Measurements from ENCODE around the gene PITX1. TPM values are rescaled to one million over a fixed set of nuclear protein-coding genes. Genes with fewer than 3 reads are reported as not detected.

PITX1 gene
- total and polyA plus RNA-seq, 5 donors: 0.02 to 0.18 TPM; not detected in 3

- no peak for ATAC-seq
- no peaks in the 10 kb centered on the region for H3K9me3 ChIP-seq (ENCODE audit: control insufficient read depth, low read length)
- no peak for DNase-seq
- no peak overlapping the region for H3K4me3 ChIP-seq (ENCODE audit: low read length)
- H3K27ac ChIP-seq (ENCODE audit: low read length): no peak overlapping the region
- WGBS: 4% methylated on average over 11 of the region's 11 CpGs
- intact Hi-C loops (cut with DNase I): no loop called here
- H3K27me3 ChIP-seq (ENCODE audit: control insufficient read depth, insufficient read depth): peaks cover 3% of the 10 kb centered on the region
- H3K4me1 ChIP-seq (ENCODE audit: control insufficient read depth, insufficient read depth, low read length): no peaks in the 10 kb centered on the region
Observed at GRCh38 chr5:135040034-135040332, 6.0 kb upstream of the PITX1 start.

DNA sequence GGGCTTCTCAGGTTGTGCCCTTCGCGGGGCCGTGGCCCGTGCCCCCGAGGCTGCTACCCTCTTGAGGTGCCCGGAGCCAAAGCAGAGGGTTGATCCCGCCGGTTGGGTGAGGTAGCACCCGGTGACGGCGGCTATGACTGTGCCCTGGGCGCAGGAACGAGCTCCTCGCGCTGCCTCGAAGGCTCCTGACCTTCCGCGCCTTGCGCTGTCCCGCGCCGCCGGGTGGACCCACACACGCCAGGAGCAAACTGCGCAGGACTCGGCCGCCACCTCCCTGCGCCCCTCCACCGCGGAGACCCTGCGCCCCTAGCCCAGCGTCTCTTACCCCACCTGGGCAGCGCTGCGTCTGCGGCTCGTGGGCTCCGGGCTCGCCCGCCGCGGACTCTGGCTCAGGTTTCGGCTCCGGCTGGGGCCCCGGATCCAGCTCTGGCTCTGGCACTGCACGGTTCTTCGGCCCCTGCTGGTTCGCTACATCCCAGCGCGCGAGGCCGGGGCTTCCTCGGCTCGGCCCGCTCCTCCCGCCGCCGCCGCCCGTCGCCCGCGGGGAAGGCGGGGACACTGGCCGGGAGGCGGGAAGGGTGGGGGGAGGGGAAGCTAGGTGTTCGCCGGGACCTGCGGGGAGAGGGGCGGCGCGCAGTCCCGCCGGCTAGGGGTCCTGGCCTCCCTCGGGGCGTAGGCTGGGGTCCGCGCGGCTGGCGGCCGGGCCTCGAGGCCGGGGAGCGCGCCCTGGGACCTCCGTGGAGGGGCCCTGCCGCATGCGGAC is 5.4 kb upstream of the PITX1 start:
- 2% methylated on average over 87 of the region's 87 CpGs for WGBS
- no peak for DNase-seq
- no peaks in the 10 kb centered on the region for H3K4me1 ChIP-seq (ENCODE audit: control insufficient read depth, insufficient read depth, low read length)
- intact Hi-C loops (cut with DNase I): no loop called here
- ATAC-seq: peak in 1 of 2 donors; percentile 13
- H3K27ac ChIP-seq (ENCODE audit: low read length): no peak overlapping the region
- H3K9me3 ChIP-seq (ENCODE audit: control insufficient read depth, low read length): no peaks in the 10 kb centered on the region
- peaks cover 3% of the 10 kb centered on the region for H3K27me3 ChIP-seq (ENCODE audit: control insufficient read depth, insufficient read depth)
- no peak overlapping the region for H3K4me3 ChIP-seq (ENCODE audit: low read length)

DNA sequence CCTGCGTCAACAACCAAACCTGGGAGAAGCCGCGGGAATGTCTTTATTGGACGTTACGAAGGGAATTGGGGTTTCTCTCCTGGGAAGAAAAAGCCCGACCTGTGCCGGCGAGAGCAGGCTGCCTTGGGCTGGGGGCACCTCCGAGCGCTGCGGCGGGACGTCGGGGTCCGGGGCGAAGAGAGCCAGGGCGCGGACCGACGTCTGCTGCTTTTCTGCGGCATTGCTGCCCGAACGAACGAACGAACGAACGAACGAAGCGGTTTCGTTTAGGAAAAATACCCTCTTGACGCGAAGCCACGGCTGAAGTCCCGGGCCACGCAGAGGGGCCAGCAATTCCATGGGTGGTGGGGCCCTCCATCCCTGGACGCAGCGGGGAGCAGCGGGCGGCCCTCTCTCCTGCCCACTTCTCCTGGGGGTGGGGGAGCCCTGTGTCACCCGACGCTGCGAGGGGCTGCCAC is 4.8 kb upstream of the PITX1 start:
- H3K4me3 ChIP-seq (ENCODE audit: low read length): no peak overlapping the region
- intact Hi-C loops (cut with DNase I): no loop called here
- WGBS: 4% methylated on average over 42 of the region's 42 CpGs
- H3K9me3 ChIP-seq (ENCODE audit: control insufficient read depth, low read length): no peaks in the 10 kb centered on the region
- ATAC-seq (no peak), DNase-seq (peak in 1 of 3 donors; percentile 57)
- H3K27ac ChIP-seq (ENCODE audit: low read length): no peak overlapping the region
- no peaks in the 10 kb centered on the region for H3K4me1 ChIP-seq (ENCODE audit: control insufficient read depth, insufficient read depth, low read length)
- peaks cover 3% of the 10 kb centered on the region for H3K27me3 ChIP-seq (ENCODE audit: control insufficient read depth, insufficient read depth)

GRCh38 chr5:135038205-135038812 is 4.3 kb upstream of the PITX1 start:
- Histone ChIP-seq H3K27ac (ENCODE audit: low read length) (no peak overlapping the region), H3K4me3 (ENCODE audit: low read length) (no peak overlapping the region), H3K9me3 (ENCODE audit: control insufficient read depth, low read length) (no peaks in the 10 kb centered on the region), H3K4me1 (ENCODE audit: control insufficient read depth, insufficient read depth, low read length) (no peaks in the 10 kb centered on the region), H3K27me3 (ENCODE audit: control insufficient read depth, insufficient read depth) (peaks cover 3% of the 10 kb centered on the region)
- intact Hi-C loops (cut with DNase I): no loop called here
- ATAC-seq (no peak), DNase-seq (no peak)
- 15% methylated on average over 20 of the region's 20 CpGs for WGBS

GRCh38 chr5:135037519-135038204 is 3.6 kb upstream of the PITX1 start:
- Histone ChIP-seq H3K4me1 (ENCODE audit: control insufficient read depth, insufficient read depth, low read length) (no peaks in the 10 kb centered on the region), H3K27ac (ENCODE audit: low read length) (no peak overlapping the region), H3K9me3 (ENCODE audit: control insufficient read depth, low read length) (no peaks in the 10 kb centered on the region), H3K27me3 (ENCODE audit: control insufficient read depth, insufficient read depth) (no peaks in the 10 kb centered on the region), H3K4me3 (ENCODE audit: low read length) (no peak overlapping the region)
- intact Hi-C loops (cut with DNase I): no loop called here
- 17% methylated on average over 11 of the region's 11 CpGs for WGBS
- ATAC-seq (no peak), DNase-seq (peak in 1 of 3 donors; percentile 16)

DNA sequence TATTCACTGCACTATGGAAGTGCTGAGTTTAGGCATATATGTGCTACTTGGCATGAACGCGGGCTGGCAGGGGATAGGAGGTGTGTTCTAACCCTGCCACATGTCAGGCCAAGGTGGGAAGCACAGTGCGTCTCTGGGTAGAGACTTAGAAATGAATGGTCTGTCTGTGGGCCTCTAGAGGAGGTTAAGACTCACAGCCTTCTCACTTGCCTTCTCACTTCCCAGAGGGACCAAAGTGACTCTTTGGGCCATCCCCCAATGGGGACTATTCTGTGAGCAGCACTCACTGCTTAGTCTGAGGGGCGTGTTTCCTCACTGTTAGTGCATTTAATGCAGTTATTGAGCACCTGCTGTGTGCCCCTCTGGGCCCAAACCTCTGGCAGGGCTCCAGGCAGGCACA is 2.4 kb upstream of the PITX1 start:
- no peak overlapping the region for H3K4me3 ChIP-seq (ENCODE audit: low read length)
- no peaks in the 10 kb centered on the region for H3K27me3 ChIP-seq (ENCODE audit: control insufficient read depth, insufficient read depth)
- no peak overlapping the region for H3K27ac ChIP-seq (ENCODE audit: low read length)
- no peaks in the 10 kb centered on the region for H3K9me3 ChIP-seq (ENCODE audit: control insufficient read depth, low read length)
- DNase-seq: no peak
- intact Hi-C loops (cut with DNase I): no loop called here
- 57% methylated on average over 4 of the region's 4 CpGs for WGBS
- ATAC-seq: no peak
- H3K4me1 ChIP-seq (ENCODE audit: control insufficient read depth, insufficient read depth, low read length): no peaks in the 10 kb centered on the region

DNA sequence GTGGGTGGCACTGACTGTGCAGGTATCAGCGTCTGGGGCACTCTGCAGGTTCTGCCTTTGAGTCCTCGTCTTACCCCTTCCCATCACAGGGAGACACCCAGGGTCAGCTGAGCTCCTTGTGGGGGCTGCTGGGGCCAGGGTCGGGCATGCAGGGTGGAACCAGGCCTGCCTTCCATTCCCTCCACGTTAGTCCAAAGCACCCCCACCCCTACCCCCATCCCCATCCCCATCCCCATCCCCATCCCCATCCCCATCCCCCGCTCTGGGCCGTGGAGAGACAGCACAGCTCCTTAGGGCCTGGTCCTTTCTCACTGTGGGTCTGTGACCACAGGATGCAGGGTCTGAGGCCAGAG is 1.6 kb upstream of the PITX1 start:
- intact Hi-C loops (cut with DNase I): no loop called here
- ATAC-seq (no peak), DNase-seq (no peak)
- no peaks in the 10 kb centered on the region for H3K9me3 ChIP-seq (ENCODE audit: control insufficient read depth, low read length)
- peaks cover 2% of the 10 kb centered on the region for H3K4me1 ChIP-seq (ENCODE audit: control insufficient read depth, insufficient read depth, low read length)
- no peak overlapping the region for H3K4me3 ChIP-seq (ENCODE audit: low read length)
- no peaks in the 10 kb centered on the region for H3K27me3 ChIP-seq (ENCODE audit: control insufficient read depth, insufficient read depth)
- WGBS: 57% methylated on average over 6 of the region's 6 CpGs
- no peak overlapping the region for H3K27ac ChIP-seq (ENCODE audit: low read length)

- ATAC-seq (no peak), DNase-seq (no peak)
- intact Hi-C loops (cut with DNase I): no loop called here
- H3K4me1 ChIP-seq (ENCODE audit: control insufficient read depth, insufficient read depth, low read length): peaks cover 2% of the 10 kb centered on the region
- H3K9me3 ChIP-seq (ENCODE audit: control insufficient read depth, low read length): no peaks in the 10 kb centered on the region
- 69% methylated on average over 14 of the region's 14 CpGs for WGBS
- H3K27me3 ChIP-seq (ENCODE audit: control insufficient read depth, insufficient read depth): no peaks in the 10 kb centered on the region
- no peak overlapping the region for H3K27ac ChIP-seq (ENCODE audit: low read length)
- H3K4me3 ChIP-seq (ENCODE audit: low read length): no peak overlapping the region
Observed at GRCh38 chr5:135034963-135035677, 1.1 kb upstream of the PITX1 start.

GRCh38 chr5:135034236-135034962 is 371 bp upstream of the PITX1 start:
- WGBS: 10% methylated on average over 61 of the region's 65 CpGs
- DNase-seq (peak in 1 of 3 donors; percentile 41), ATAC-seq (no peak)
- Histone ChIP-seq H3K4me3 (ENCODE audit: low read length) (peak overlapping the region; percentile 46), H3K27me3 (ENCODE audit: control insufficient read depth, insufficient read depth) (no peaks in the 10 kb centered on the region), H3K9me3 (ENCODE audit: control insufficient read depth, low read length) (no peaks in the 10 kb centered on the region), H3K27ac (ENCODE audit: low read length) (no peak overlapping the region), H3K4me1 (ENCODE audit: control insufficient read depth, insufficient read depth, low read length) (peaks cover 2% of the 10 kb centered on the region)
- intact Hi-C loops (cut with DNase I): no loop called here

DNA sequence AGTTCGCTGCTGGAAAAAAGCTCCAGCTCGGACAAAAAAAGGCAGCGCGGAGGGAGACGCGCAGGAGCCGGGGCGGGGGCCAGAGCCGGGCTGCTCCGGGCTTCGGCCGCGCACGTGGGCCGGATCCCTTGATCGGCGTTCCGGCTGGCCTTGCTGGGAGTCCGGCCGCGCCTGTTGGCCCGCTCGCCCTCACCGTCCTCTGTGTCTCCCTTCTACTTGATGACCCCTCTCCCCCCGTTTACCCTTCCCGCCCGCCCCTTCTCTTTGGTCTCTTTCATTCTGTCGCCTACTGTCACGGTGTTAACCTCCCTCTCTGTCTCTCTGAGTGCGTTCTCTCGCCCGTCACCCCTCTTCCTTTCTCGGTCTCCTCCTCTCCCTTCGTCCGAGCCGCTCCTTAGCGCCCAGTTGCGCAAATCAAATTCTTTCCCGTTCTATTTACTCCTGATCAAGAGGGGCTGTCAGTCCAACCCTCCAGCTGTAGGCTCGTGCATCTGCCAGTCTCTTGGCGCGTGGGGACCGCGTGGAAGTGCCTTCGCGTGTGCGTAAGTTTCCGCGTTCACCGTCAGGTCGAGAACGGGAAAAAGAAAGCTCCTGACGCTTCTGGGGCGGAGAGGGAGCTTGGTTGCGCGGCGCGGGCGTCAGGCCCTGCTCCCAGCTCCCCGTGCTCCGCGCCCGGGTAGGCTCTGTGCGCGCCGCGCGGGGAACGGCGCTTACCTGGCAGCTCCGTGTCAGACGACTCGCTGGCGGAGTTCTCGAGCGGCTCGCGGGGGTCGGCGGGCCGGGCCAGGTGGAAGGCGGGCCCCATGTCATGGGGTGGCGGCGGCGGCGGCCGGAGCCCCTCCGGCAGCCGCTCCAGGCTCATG is 798 bp downstream of the PITX1 start:
- H3K4me1 ChIP-seq (ENCODE audit: control insufficient read depth, insufficient read depth, low read length): peaks cover 2% of the 10 kb centered on the region
- no peaks in the 10 kb centered on the region for H3K27me3 ChIP-seq (ENCODE audit: control insufficient read depth, insufficient read depth)
- H3K27ac ChIP-seq (ENCODE audit: low read length): no peak overlapping the region
- ATAC-seq (no peak), DNase-seq (peak in 1 of 3 donors; percentile 45)
- H3K4me3 ChIP-seq (ENCODE audit: low read length): peak overlapping the region; percentile 46
- intact Hi-C loops (cut with DNase I): no loop called here
- 2% methylated on average over 89 of the region's 89 CpGs for WGBS
- no peaks in the 10 kb centered on the region for H3K9me3 ChIP-seq (ENCODE audit: control insufficient read depth, low read length)
